IMR-90 (cell line): ENCODE data around the gene RRP1B. TPM values are rescaled to one million over a fixed set of nuclear protein-coding genes. Genes with fewer than 3 reads are reported as not detected.

Experiments
- ATAC-seq: fragments of 200-7000 bp; cut with Tn5 transposase; 2 replicates; pipeline ENCODE4 v1.9.1; 2020; ENCODE audit warnings: low read depth, mild to moderate bottlenecking, moderate library complexity
- BruUV-seq: library from RNA; stranded (reverse); fragments of 400-500 nt; replicated peaks from 2 replicates; lab custom pipeline; 2021; lab: Mats Ljungman, UMichigan
- CTCF ChIA-PET: fragments of 300-600 bp; formaldehyde crosslinking; extraction: SDS; loops from one replicate; lab custom pipeline; 2021; ENCODE audit warnings: antibody characterized with exemption; lab: Yijun Ruan, JAX
- POLR2A ChIA-PET: fragments of 300-600 bp; sonication (Branson Sonifier 250); formaldehyde crosslinking; loops from one replicate; lab custom pipeline; 2022; ENCODE audit warnings: antibody characterized with exemption; ENCODE audit not compliant: unreplicated experiment; lab: Charles Lee
- DNase-seq: peaks from one replicate; pipeline ENCODE4 v3.0.0; 2013
- H2AFZ ChIP-seq: replicated peaks from 2 replicates; pipeline ENCODE3; 2013; ENCODE audit warnings: low read length, mild to moderate bottlenecking; ENCODE audit not compliant: poor library complexity
- H2AK5ac ChIP-seq: 2 replicates; pipeline ENCODE4 v1.6.1; 2013; ENCODE audit warnings: low read depth, low read length, inconsistent platforms
- H2AK9ac ChIP-seq: replicated peaks from 2 replicates; pipeline ENCODE3; 2013; ENCODE audit warnings: mild to moderate bottlenecking, low read depth, low read length, moderate library complexity; ENCODE audit not compliant: poor library complexity
- H2BK120ac ChIP-seq: 2 replicates; pipeline ENCODE4 v1.6.1; 2013; ENCODE audit warnings: low read depth, low read length, inconsistent platforms
- H2BK15ac ChIP-seq: 3 replicates; pipeline ENCODE4 v1.6.1; 2013; ENCODE audit warnings: low read depth, low read length, inconsistent platforms
- H2BK20ac ChIP-seq: 2 replicates; pipeline ENCODE4 v1.6.1; 2013; ENCODE audit warnings: low read depth, mild to moderate bottlenecking, inconsistent platforms, low read length, moderate library complexity
- H2BK5ac ChIP-seq: 2 replicates; pipeline ENCODE4 v1.6.1; 2013; ENCODE audit warnings: mild to moderate bottlenecking, low read depth, low read length, inconsistent platforms; ENCODE audit not compliant: poor library complexity, severe bottlenecking
- H3K14ac ChIP-seq: replicated peaks from 2 replicates; pipeline ENCODE4 v1.6.1; 2013; ENCODE audit warnings: low read depth, low read length, inconsistent platforms
- H3K18ac ChIP-seq: 2 replicates; pipeline ENCODE4 v1.6.1; 2013; ENCODE audit warnings: low read depth, low read length, control low read depth
- H3K23ac ChIP-seq: 2 replicates; pipeline ENCODE4 v1.6.1; 2013; ENCODE audit warnings: low read depth, low read length, inconsistent platforms
- H3K27ac ChIP-seq: 2 replicates; pipeline ENCODE4 v1.5.1; 2013; ENCODE audit warnings: mild to moderate bottlenecking, control low read depth, low read length; ENCODE audit not compliant: insufficient read depth
- H3K27me3 ChIP-seq: 2 replicates; pipeline ENCODE4 v1.6.1; 2013; ENCODE audit warnings: low read length; ENCODE audit not compliant: control insufficient read depth, insufficient read depth
- H3K36me3 ChIP-seq: 2 replicates; pipeline ENCODE4 v1.6.1; 2013; ENCODE audit warnings: low read length, mixed read lengths; ENCODE audit not compliant: control insufficient read depth, insufficient read depth
- H3K4ac ChIP-seq: 2 replicates; pipeline ENCODE4 v1.6.1; 2013; ENCODE audit warnings: low read depth, low read length, inconsistent platforms
- H3K4me1 ChIP-seq: 2 replicates; pipeline ENCODE4 v1.6.1; 2013; ENCODE audit warnings: low read length, mixed read lengths; ENCODE audit not compliant: control insufficient read depth, insufficient read depth
- H3K4me2 ChIP-seq: 2 replicates; pipeline ENCODE4 v1.6.1; 2013; ENCODE audit warnings: low read depth, mild to moderate bottlenecking, control low read depth, low read length, moderate library complexity
- H3K4me3 ChIP-seq: 2 replicates; pipeline ENCODE4 v1.5.1; 2013; ENCODE audit warnings: low read depth, mild to moderate bottlenecking, control low read depth, low read length, moderate library complexity; ENCODE audit not compliant: insufficient read depth
- H3K56ac ChIP-seq: 2 replicates; pipeline ENCODE4 v1.6.1; 2013; ENCODE audit warnings: low read length, inconsistent platforms; ENCODE audit not compliant: insufficient read depth; ENCODE audit errors: extremely low read depth
- H3K79me1 ChIP-seq, 2 experiments: 2 replicates each; pipeline ENCODE4 v1.6.1; 2013; ENCODE audit warnings: low read length in 2 of 2, inconsistent platforms in 1 of 2, low read depth in 1 of 2
- H3K9ac ChIP-seq: 2 replicates; pipeline ENCODE4 v1.6.1; 2013; ENCODE audit warnings: low read depth, low read length, control low read depth
- H3K9me1 ChIP-seq: 2 replicates; pipeline ENCODE4 v1.6.1; 2013; ENCODE audit warnings: low read length, inconsistent platforms; ENCODE audit not compliant: insufficient read depth
- H3K9me3 ChIP-seq: 2 replicates; pipeline ENCODE4 v1.6.1; 2013; ENCODE audit warnings: low read length; ENCODE audit not compliant: control insufficient read depth, insufficient read depth
- H4K20me1 ChIP-seq: 2 replicates; pipeline ENCODE4 v1.6.1; 2013; ENCODE audit warnings: low read length, inconsistent platforms; ENCODE audit not compliant: insufficient read depth
- H4K5ac ChIP-seq: 2 replicates; pipeline ENCODE4 v1.6.1; 2013; ENCODE audit warnings: mild to moderate bottlenecking, low read depth, low read length, control low read depth
- H4K8ac ChIP-seq, 2 experiments: 2 replicates each; pipeline ENCODE4 v1.6.1; 2013; ENCODE audit warnings: low read depth in 2 of 2, low read length in 2 of 2, control low read depth in 1 of 2, inconsistent platforms in 1 of 2
- H4K91ac ChIP-seq: 2 replicates; pipeline ENCODE4 v1.6.1; 2013; ENCODE audit warnings: low read depth, low read length, inconsistent platforms; ENCODE audit not compliant: insufficient read depth
- BHLHE40 ChIP-seq: fragments of 150-350 bp; IDR thresholded peaks from 2 replicates; pipeline ENCODE4 v1.6.1; 2016; ENCODE audit warnings: mild to moderate bottlenecking, low read depth, low read length
- CHD1 ChIP-seq: IDR thresholded peaks from 2 replicates; pipeline ENCODE4 v1.6.1; 2012; ENCODE audit warnings: low read depth, low read length, improper control_type of control experiment
- ELK1 ChIP-seq: fragments of 150-350 bp; IDR thresholded peaks from 2 replicates; pipeline ENCODE4 v1.6.1; 2016; ENCODE audit warnings: low read depth, mild to moderate bottlenecking, low read length, moderate library complexity, borderline replicate concordance
- MAFK ChIP-seq: IDR thresholded peaks from 2 replicates; pipeline ENCODE4 v1.6.1; 2012; ENCODE audit warnings: low read depth, low read length, improper control_type of control experiment
- MAZ ChIP-seq: IDR thresholded peaks from 2 replicates; pipeline ENCODE4 v1.6.1; 2012; ENCODE audit warnings: low read depth, mild to moderate bottlenecking, low read length, improper control_type of control experiment, moderate library complexity, borderline replicate concordance
- MXI1 ChIP-seq: IDR thresholded peaks from 2 replicates; pipeline ENCODE4 v1.6.1; 2012; ENCODE audit warnings: low read depth, mild to moderate bottlenecking, low read length, moderate library complexity, borderline replicate concordance
- NFE2L2 ChIP-seq: fragments of 150-350 bp; IDR thresholded peaks from 2 replicates; pipeline ENCODE4 v1.6.1; 2016; ENCODE audit warnings: low read depth, mild to moderate bottlenecking, low read length
- POLR2A ChIP-seq: IDR thresholded peaks from 2 replicates; pipeline ENCODE4 v1.6.1; 2012; ENCODE audit warnings: mild to moderate bottlenecking, low read depth, low read length
- RAD21 ChIP-seq: IDR thresholded peaks from 2 replicates; pipeline ENCODE4 v1.6.1; 2012; ENCODE audit warnings: low read length, improper control_type of control experiment
- SMC3 ChIP-seq: fragments of 150-350 bp; IDR thresholded peaks from 2 replicates; pipeline ENCODE4 v1.6.1; 2016; ENCODE audit warnings: low read depth, mild to moderate bottlenecking, antibody characterized with exemption, low read length, moderate library complexity
- USF2 ChIP-seq: fragments of 150-350 bp; IDR thresholded peaks from 2 replicates; pipeline ENCODE4 v1.6.1; 2017; ENCODE audit warnings: mild to moderate bottlenecking, antibody characterized with exemption, low read length, low read depth
- WGBS, 2 experiments: methylation state at CpG; one replicate each; pipeline versions ENCODE4 v1.1.5 to v1.1.7; 2013; ENCODE audit warnings: missing lambda C conversion rate in 2 of 2; ENCODE audit not compliant: insufficient read length in 1 of 2; ENCODE audit errors: extremely low coverage in 2 of 2; 5-methylcytosine and 5-hydroxymethylcytosine counted together
- dilution Hi-C: fragments of 300-500 bp; cut with HindIII; formaldehyde crosslinking; loops from one replicate; pipeline ENCODE4 v1.14.3; 2018; ENCODE audit warnings: low sequenced_read_pairs; ENCODE audit not compliant: unreplicated experiment
- in situ Hi-C: fragments of 300-500 bp; cut with MboI; formaldehyde crosslinking; loops from 3 replicates; pipeline ENCODE4 v1.14.3; 2019; ENCODE audit warnings: low sequenced_read_pairs, inconsistent platforms, mixed read lengths
- intact Hi-C: fragments of 100-400 bp; cut with micrococcal nuclease; formaldehyde crosslinking; loops from 2 replicates; pipeline ENCODE4 v1.10.0; 2022
- polyA plus RNA-seq, 3 experiments: library from polyadenylated mRNA; depleted of rRNA; stranded (reverse); fragments of >200 nt; gene quantifications; 2 replicates each; pipeline ENCODE4 v1.2.3, GENCODE V29; 2012; ENCODE audit warnings: low replicate concordance in 1 of 3
- total RNA-seq: library from RNA; depleted of rRNA; stranded (reverse); fragments of >200 nt; gene quantifications from 2 replicates; pipeline ENCODE4 v1.2.3, GENCODE V29; 2012

RRP1B gene
- total and polyA plus RNA-seq, 2 of the 4 experiments (the other 2 are of a cell fraction) = 11.1 to 16.1 TPM

- TF ChIP-seq ELK1 (no peak), RAD21 (peak; percentile 35)
Measured at GRCh38 chr21:43728467-43729390, 69.4 kb downstream of the RRP1B start (continued).

GRCh38 chr21:43731476-43731875, 72.1 kb downstream of the RRP1B start:
- POLR2A ChIA-PET = no interaction called here
- Histone ChIP-seq H2AFZ (no peak overlapping the region), H3K18ac (no peak overlapping the region), H2BK5ac (no peak overlapping the region), H4K5ac (no peak overlapping the region), H2BK15ac (no peak overlapping the region), H3K23ac (no peak overlapping the region), H3K27me3 (no peaks in the 10 kb centered on the region), H3K56ac (no peak overlapping the region), H2AK9ac (no peak overlapping the region), H4K20me1 (peaks cover 58% of the 10 kb centered on the region), H3K36me3 (peaks cover 9% of the 10 kb centered on the region), H3K9me3 (no peaks in the 10 kb centered on the region), H4K91ac (no peak overlapping the region), H3K4me1 (peaks cover 44% of the 10 kb centered on the region), H2BK120ac (no peak overlapping the region), H3K14ac (no peak overlapping the region), H2BK20ac (no peak overlapping the region), H3K4me2 (no peak overlapping the region), H3K27ac (no peak overlapping the region), H3K4me3 (no peak overlapping the region), H2AK5ac (no peak overlapping the region), H4K8ac (no peak overlapping the region), H3K9me1 (peaks cover 26% of the 10 kb centered on the region), H3K4ac (no peak overlapping the region), H3K9ac (no peak overlapping the region), H3K79me1 (peaks cover 29 to 95% of the 10 kb centered on the region in 2 experiments)
- in situ Hi-C loops = no loop called here
- BruUV-seq = no TSS peak
- WGBS, 2 experiments = 96% methylated on average over 4 of the region's 6 CpGs; no CpG with 5 or more reads in 1 of the 2 experiments
- dilution Hi-C loops = no loop called here
- DNase-seq (no peak), ATAC-seq (no peak)
- intact Hi-C loops = no loop called here
- CTCF ChIA-PET = no interaction called here
- no peak for TF ChIP-seq CHD1
- no peak for TF ChIP-seq MAZ
- no peak for TF ChIP-seq SMC3
- TF ChIP-seq NFE2L2 = no peak
- no peak for TF ChIP-seq POLR2A
- no peak for TF ChIP-seq MAFK
- no peak for TF ChIP-seq ELK1
- no peak for TF ChIP-seq BHLHE40
- TF ChIP-seq USF2 = no peak
- no peak for TF ChIP-seq MXI1
